RWPE2 (cell line): Measurements from ENCODE around the gene HTRA3.

Experiments
- ATAC-seq: fragments of 200-7000 bp; cut with Tn5 transposase; 3 replicates; pipeline ENCODE4 v1.9.1; 2021; ENCODE audit warnings: low read depth
- DNase-seq: peaks from one replicate; pipeline ENCODE4 v3.0.0-alpha.2; 2020; ENCODE audit warnings: low spot score
- H3K27ac ChIP-seq: fragments of 450-650 bp; 2 replicates; pipeline ENCODE4 v1.5.1; 2017; ENCODE audit warnings: mild to moderate bottlenecking; ENCODE audit not compliant: poor library complexity, severe bottlenecking
- H3K27me3 ChIP-seq: fragments of 250-450 bp; sonication (Bioruptor Pico); 2 replicates; pipeline ENCODE4 v1.5.1; 2021; ENCODE audit warnings: mild to moderate bottlenecking, moderate library complexity; ENCODE audit not compliant: insufficient read depth, poor library complexity, severe bottlenecking
- H3K36me3 ChIP-seq: fragments of 250-450 bp; sonication (Bioruptor Pico); 2 replicates; pipeline ENCODE4 v1.5.1; 2020; ENCODE audit warnings: low read depth, mild to moderate bottlenecking, moderate library complexity
- H3K4me1 ChIP-seq: fragments of 250-450 bp; sonication (Bioruptor Pico); 2 replicates; pipeline ENCODE4 v1.5.1; 2021; ENCODE audit warnings: mild to moderate bottlenecking, moderate library complexity; ENCODE audit not compliant: insufficient read depth, poor library complexity, severe bottlenecking
- H3K4me3 ChIP-seq: fragments of 250-450 bp; sonication (Bioruptor Pico); 2 replicates; pipeline ENCODE4 v1.5.1; 2021; ENCODE audit warnings: mild to moderate bottlenecking, moderate library complexity; ENCODE audit not compliant: severe bottlenecking
- H3K9me3 ChIP-seq: fragments of 250-450 bp; sonication (Bioruptor Pico); 2 replicates; pipeline ENCODE4 v1.5.1; 2021; ENCODE audit warnings: mild to moderate bottlenecking, moderate library complexity; ENCODE audit not compliant: severe bottlenecking
- CTCF ChIP-seq: fragments of 450-650 bp; IDR thresholded peaks from one replicate; pipeline ENCODE4 v1.5.1; 2017; ENCODE audit warnings: mild to moderate bottlenecking, moderate library complexity; ENCODE audit not compliant: poor library complexity, severe bottlenecking

HTRA3 gene

GRCh38 chr4:8331575-8331955 lies 62.0 kb downstream of the HTRA3 start:
- H3K36me3 ChIP-seq, result no peaks in the 10 kb centered on the region
- no peak for ATAC-seq
- H3K27me3 ChIP-seq, result no peaks in the 10 kb centered on the region
- no peak overlapping the region for H3K27ac ChIP-seq
- no peak overlapping the region for H3K4me3 ChIP-seq
- no peak for TF ChIP-seq CTCF
- peaks cover 4% of the 10 kb centered on the region for H3K4me1 ChIP-seq
- DNase-seq, result no peak
- H3K9me3 ChIP-seq, result peaks cover 4% of the 10 kb centered on the region

GRCh38 chr4:8332038-8332857 lies 62.7 kb downstream of the HTRA3 start:
- no peaks in the 10 kb centered on the region for H3K36me3 ChIP-seq
- H3K9me3 ChIP-seq, result peaks cover 4% of the 10 kb centered on the region
- no peak for ATAC-seq
- H3K27me3 ChIP-seq, result no peaks in the 10 kb centered on the region
- H3K4me1 ChIP-seq, result peaks cover 11% of the 10 kb centered on the region
- no peak overlapping the region for H3K27ac ChIP-seq
- DNase-seq, result peak; percentile 34
- TF ChIP-seq CTCF, result no peak
- H3K4me3 ChIP-seq, result no peak overlapping the region

GRCh38 chr4:8332891-8333331 lies 63.4 kb downstream of the HTRA3 start:
- peaks cover 12% of the 10 kb centered on the region for H3K4me1 ChIP-seq

GRCh38 chr4:8333726-8334460 lies 64.3 kb downstream of the HTRA3 start:
- Histone ChIP-seq H3K9me3 (peaks cover 4% of the 10 kb centered on the region), H3K4me1 (peaks cover 12% of the 10 kb centered on the region), H3K27ac (no peak overlapping the region), H3K27me3 (no peaks in the 10 kb centered on the region), H3K4me3 (no peak overlapping the region), H3K36me3 (no peaks in the 10 kb centered on the region)
- DNase-seq (no peak), ATAC-seq (no peak)
- no peak for TF ChIP-seq CTCF

More at GRCh38 chr4:8332891-8333331, 63.4 kb downstream of the HTRA3 start:
- peaks cover 4% of the 10 kb centered on the region for H3K9me3 ChIP-seq
- no peak overlapping the region for H3K4me3 ChIP-seq
- no peak overlapping the region for H3K27ac ChIP-seq
- H3K36me3 ChIP-seq, result no peaks in the 10 kb centered on the region
- peak; percentile 50; the same call in 2 of the 3 replicates for ATAC-seq
- H3K27me3 ChIP-seq, result no peaks in the 10 kb centered on the region
- DNase-seq, result peak; percentile 41
- TF ChIP-seq CTCF, result no peak
